NCI-H1105 (cell line): ENCODE results near the gene SH2D3A.
A peak's percentile ranks its signal among the peaks of the same experiment; 100 is the strongest.
"Not testable (repeated sequence)": the region's sequence is repeated elsewhere in the genome, so short reads cannot be mapped to it uniquely, and the experiment has no call there.

Experiments used
- DNase-seq: peaks from one replicate; lab custom pipeline; 2025; lab: John Stamatoyannopoulos, UW

SH2D3A gene

DNA sequence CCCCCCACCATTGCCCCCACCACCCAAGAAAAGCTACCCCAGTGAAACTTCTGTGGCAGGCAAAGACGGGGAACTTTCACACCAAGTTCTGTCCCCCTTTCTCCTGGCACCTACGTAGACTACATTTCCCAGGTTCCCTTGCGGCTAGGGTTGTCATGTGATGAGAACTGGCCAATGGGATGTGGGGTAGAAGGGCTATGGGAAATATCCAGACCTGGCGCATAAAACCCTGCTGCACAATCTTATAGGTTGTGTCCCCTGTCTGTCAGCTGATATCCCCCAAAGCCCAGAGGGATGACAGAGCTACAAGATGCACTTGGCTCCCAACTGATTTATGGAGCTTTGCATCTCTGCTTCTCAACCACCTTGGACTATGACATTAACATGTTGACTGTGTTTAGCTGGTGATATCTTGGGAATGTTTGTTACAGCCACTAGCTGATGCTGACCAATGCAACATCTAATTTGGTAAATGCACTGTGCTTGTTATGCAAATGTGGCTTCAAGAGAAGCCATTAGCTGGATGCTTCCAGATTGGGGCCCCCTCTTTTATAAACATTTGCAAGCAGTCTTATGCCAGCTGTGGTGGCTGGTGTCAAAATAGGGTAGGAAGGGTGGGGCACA, 6.1 kb downstream of the SH2D3A start:
- DNase-seq = no peak

GRCh38 chr19:6760606-6761005, 6.6 kb downstream of the SH2D3A start:
- DNase-seq = no peak

DNA sequence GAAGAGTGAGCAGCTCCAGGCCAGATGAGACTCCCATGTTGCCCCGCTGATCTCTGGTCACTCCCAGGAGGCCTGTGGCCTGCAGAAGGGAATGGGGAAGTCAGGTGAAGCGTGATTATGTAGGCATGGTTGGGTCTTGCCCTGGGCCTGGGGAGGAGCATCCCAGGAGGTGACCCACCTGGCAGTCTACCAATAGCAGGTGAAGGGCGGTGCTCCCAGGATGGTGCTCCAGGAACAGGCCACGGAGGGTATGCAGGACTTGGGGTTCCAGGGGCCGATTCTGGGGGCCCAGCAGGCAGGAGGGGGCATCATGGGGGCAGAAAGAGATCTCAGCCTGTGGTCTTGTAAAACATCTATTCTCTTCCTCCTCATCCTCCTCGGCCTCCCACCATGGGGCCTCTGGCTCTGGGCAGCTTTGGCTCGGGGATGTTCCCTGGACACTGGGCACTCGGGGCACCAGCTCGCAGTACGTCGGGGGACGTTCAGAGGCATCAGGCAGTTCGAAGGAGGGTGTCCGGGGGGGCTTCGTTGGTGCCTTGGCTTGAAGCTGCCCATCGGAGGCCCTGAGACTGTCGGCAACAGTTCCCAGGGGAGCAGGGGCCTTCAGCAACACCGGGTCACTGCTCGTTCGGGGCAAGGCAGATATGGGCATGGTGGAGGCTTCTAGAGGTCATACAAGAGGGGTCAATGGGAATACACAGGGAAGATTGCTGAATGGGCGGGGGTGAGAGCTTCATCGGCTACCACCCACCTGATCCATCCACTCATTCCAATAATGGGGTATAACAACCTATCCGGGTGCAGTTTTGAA, 12.4 kb downstream of the SH2D3A start:
- DNase-seq = no peak

GRCh38 chr19:6754136-6754535, 13.1 kb downstream of the SH2D3A start:
- DNase-seq = no peak

DNA sequence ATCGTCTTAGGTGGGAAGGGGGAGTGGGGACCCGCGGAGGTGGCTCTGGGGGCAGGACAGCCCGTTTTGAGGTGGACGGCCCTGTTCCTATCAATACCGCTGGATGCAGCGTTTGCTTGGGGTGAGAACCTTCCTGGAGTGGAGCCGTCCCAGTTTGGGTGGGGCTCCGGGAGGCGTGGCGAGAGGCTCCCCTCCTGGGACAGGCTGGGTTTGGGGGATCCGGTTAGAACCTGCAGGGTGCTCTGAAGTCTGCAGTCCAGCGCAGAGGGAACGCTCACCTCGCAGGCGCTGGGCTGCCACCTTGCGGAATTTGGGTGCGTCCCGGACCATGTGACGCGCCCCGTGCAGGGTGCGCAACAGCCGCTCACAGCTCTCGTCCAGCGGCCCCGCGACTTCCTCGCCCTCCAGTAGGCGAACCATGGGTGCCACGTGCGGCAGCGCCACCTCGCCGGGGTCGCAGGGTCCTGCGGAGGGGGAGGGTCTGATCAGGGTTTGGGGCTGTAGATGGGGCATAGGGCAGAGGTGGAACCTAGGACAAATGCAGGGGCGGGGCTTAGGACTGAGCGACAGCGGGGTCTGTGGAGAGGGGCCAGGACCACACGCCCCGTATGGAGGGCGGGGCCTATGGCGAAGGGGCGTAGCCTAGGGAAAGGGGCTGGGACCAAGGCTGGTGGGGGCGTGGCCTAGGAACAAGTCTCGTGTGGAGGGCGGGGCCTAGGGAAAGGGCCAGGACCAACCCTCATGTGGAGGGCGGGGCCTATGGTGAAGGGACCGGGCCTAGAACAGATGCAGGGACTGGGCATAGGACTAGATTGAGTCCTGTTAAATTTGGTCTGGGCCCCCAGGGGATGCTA, 13.8 kb downstream of the SH2D3A start:
- DNase-seq = no peak

GRCh38 chr19:6752256-6753177, 14.7 kb downstream of the SH2D3A start:
- DNase-seq = no peak

DNA sequence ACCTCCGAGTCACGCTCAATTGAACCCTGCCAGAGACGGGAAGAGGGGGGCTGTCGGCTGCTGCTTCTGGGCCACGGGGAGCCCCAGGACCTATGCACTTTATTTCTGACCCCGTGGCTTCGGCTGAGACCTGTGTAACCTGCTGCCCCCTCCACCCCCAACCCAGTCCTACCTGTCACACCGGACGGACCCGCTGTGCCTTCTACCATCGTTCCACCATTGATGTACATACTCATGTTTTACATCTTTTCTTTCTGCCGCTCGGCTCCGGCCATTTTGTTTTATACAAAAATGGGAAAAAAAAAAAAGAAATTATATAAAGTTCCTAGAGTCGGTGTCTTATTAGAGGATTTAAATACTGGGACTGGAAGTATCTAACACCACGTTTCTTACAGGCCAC, 16.0 kb downstream of the SH2D3A start:
- no peak for DNase-seq

- no peak for DNase-seq
These were observed 17.2 kb downstream of the SH2D3A start for GRCh38 chr19:6750062-6750461.

DNA sequence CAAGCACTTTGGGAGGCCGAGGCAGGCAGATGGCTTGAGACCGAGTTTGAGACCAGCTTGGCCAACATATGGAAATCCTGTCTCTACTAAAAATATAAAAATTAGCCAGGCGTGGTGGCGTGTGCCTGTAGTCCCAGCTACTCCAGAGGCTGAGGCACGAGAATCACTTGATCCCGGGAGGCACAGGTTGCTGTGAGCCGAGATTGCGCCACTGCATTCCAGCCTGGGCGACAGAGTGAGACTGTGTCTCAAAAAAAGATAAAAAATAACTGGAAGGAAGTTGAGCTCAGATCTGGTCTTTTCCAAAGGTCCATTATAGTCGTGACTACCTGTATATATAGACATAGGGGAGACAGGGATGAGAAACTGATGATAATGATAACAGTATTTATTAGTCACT, 18.7 kb downstream of the SH2D3A start:
- not testable (repeated sequence) for DNase-seq

- no peak for DNase-seq
These were observed 21.3 kb downstream of the SH2D3A start for GRCh38 chr19:6745965-6746364.

- DNase-seq = peak; percentile 24
These were observed 22.6 kb downstream of the SH2D3A start for GRCh38 chr19:6744381-6745301.

- DNase-seq = no peak
These were observed 23.4 kb downstream of the SH2D3A start for GRCh38 chr19:6743714-6744380.

GRCh38 chr19:6743066-6743465, 24.2 kb downstream of the SH2D3A start:
- no peak for DNase-seq

GRCh38 chr19:6740589-6741343, 26.5 kb downstream of the SH2D3A start:
- no peak for DNase-seq

GRCh38 chr19:6739883-6740588, 27.2 kb downstream of the SH2D3A start:
- DNase-seq = no peak

- no peak for DNase-seq
These were observed 27.8 kb downstream of the SH2D3A start, which contains the start of gene TRIP10 for GRCh38 chr19:6739390-6739882. TRIP10 (plus strand) TSS chr19:6739680; CDS start chr19:6739762, 82 bp downstream.

- DNase-seq = no peak
These were observed 28.3 kb downstream of the SH2D3A start for GRCh38 chr19:6738787-6739389.
